ENCODE measurements around the gene OR8B8. TPM values are rescaled to one million over a fixed set of nuclear protein-coding genes. Genes with fewer than 3 reads are reported as not detected.

OR8B8 gene
- total RNA-seq, 1 experiment from 2014 or later = not detected

- RAD21 ChIA-PET (ENCODE audit: low non-redundant PET in 1 of 2, low total read pairs in 2 of 2, uncharacterized antibody in 2 of 2, unreplicated experiment in 2 of 2) = no interaction called here
- Histone ChIP-seq H3K4me2 (ENCODE audit: low read length) (no peak overlapping the region), H2AFZ (ENCODE audit: low read depth, low read length, poor library complexity, severe bottlenecking) (no peak overlapping the region), H3K36me3 (ENCODE audit: control insufficient read depth in 1 of 2, insufficient read depth in 2 of 2, low read length in 2 of 2) (no peaks in the 10 kb centered on the region), H3K4me3 (replicated peaks in 1 of 2; ENCODE audit: low read depth in 1 of 2, low read length in 2 of 2) (no peak overlapping the region), H3K9me2 (ENCODE audit: insufficient read depth) (no peaks in the 10 kb centered on the region), H3K27me3 (ENCODE audit: insufficient read depth, low read length) (peaks cover 41% of the 10 kb centered on the region), H3K9ac (ENCODE audit: low read length) (no peak overlapping the region), H3K9me3 (ENCODE audit: control insufficient read depth in 1 of 2, insufficient read depth in 1 of 2, low read depth in 1 of 2, low read length in 2 of 2) (no peaks in the 10 kb centered on the region), H3K4me1 (ENCODE audit: control insufficient read depth in 1 of 2, insufficient read depth in 2 of 2, low read length in 2 of 2) (no peaks in the 10 kb centered on the region), H3K27ac (ENCODE audit: low read depth, low read length) (no peak overlapping the region), H4K20me1 (ENCODE audit: insufficient read depth) (no peaks in the 10 kb centered on the region), H3K79me2 (ENCODE audit: insufficient read depth, low read length) (no peaks in the 10 kb centered on the region)
- BruUV-seq (replicated peaks) = no TSS peak
- CTCF ChIA-PET = no interaction called here
- DNase-seq (ENCODE audit: low read depth, low spot score) (no peak), ATAC-seq (peak; percentile 61)
- intact Hi-C loops (cut with micrococcal nuclease) = no loop called here
- POLR2A ChIA-PET = no interaction called here
- peak in 2 of 3 experiments; percentile 16 to 25; a peak in 1 of 6 replicates for TF ChIP-seq CTCF (IDR thresholded peaks at IDR 0.05 in 2 of 3, conservative IDR thresholded peaks at IDR 0.05 in 1 of 3; ENCODE audit: borderline replicate concordance in 1 of 3, insufficient read depth in 1 of 3, low read depth in 2 of 3, low read length in 2 of 3)
- no peak for TF ChIP-seq CBX3 (IDR thresholded peaks at IDR 0.05; ENCODE audit: low read depth)
Measured at GRCh38 chr11:124463990-124464389, 18.5 kb upstream of the OR8B8 start.

GRCh38 chr11:124463324-124463723, 17.8 kb upstream of the OR8B8 start:
- RAD21 ChIA-PET (ENCODE audit: low non-redundant PET in 1 of 2, low total read pairs in 2 of 2, uncharacterized antibody in 2 of 2, unreplicated experiment in 2 of 2) = no interaction called here

More at GRCh38 chr11:124463324-124463723, 17.8 kb upstream of the OR8B8 start:
- TF ChIP-seq ZBTB33 (IDR thresholded peaks at IDR 0.05; ENCODE audit: extremely low read depth, insufficient replicate concordance, low read length) (no peak), EZH2 (IDR thresholded peaks at IDR 0.05) (no peak), ATF3 (IDR thresholded peaks at IDR 0.05) (no peak), FOSL1 (IDR thresholded peaks at IDR 0.05; ENCODE audit: low read depth) (no peak), POLR2AphosphoS5 (IDR thresholded peaks at IDR 0.05; ENCODE audit: low read depth, low read length) (no peak), CEBPB (IDR thresholded peaks at IDR 0.05; ENCODE audit: low read depth) (no peak), POLR2A (IDR thresholded peaks at IDR 0.05; ENCODE audit: borderline replicate concordance, extremely low read depth, insufficient read depth, insufficient read length) (no peak), ZFX (IDR thresholded peaks at IDR 0.05) (no peak), EZH2phosphoT487 (IDR thresholded peaks at IDR 0.05; ENCODE audit: borderline replicate concordance) (no peak), RAD21 (IDR thresholded peaks at IDR 0.05; ENCODE audit: low read depth) (no peak), SRF (IDR thresholded peaks at IDR 0.05; ENCODE audit: low read depth) (no peak), EGR1 (IDR thresholded peaks at IDR 0.05; ENCODE audit: low read depth) (no peak), CTCF (IDR thresholded peaks at IDR 0.05 in 2 of 3, conservative IDR thresholded peaks at IDR 0.05 in 1 of 3; ENCODE audit: borderline replicate concordance in 1 of 3, insufficient read depth in 1 of 3, low read depth in 2 of 3, low read length in 2 of 3) (no peak)
- DNase-seq (ENCODE audit: low read depth, low spot score) (no peak), ATAC-seq (no peak)
- Histone ChIP-seq H3K4me3 (replicated peaks in 1 of 2; ENCODE audit: low read depth in 1 of 2, low read length in 2 of 2) (no peak overlapping the region), H3K27ac (ENCODE audit: low read depth, low read length) (no peak overlapping the region), H3K4me1 (ENCODE audit: control insufficient read depth in 1 of 2, insufficient read depth in 2 of 2, low read length in 2 of 2) (no peaks in the 10 kb centered on the region), H3K79me2 (ENCODE audit: insufficient read depth, low read length) (no peaks in the 10 kb centered on the region), H2AFZ (ENCODE audit: low read depth, low read length, poor library complexity, severe bottlenecking) (no peak overlapping the region), H3K9me2 (ENCODE audit: insufficient read depth) (no peaks in the 10 kb centered on the region), H3K4me2 (ENCODE audit: low read length) (no peak overlapping the region), H3K36me3 (ENCODE audit: control insufficient read depth in 1 of 2, insufficient read depth in 2 of 2, low read length in 2 of 2) (no peaks in the 10 kb centered on the region), H3K9me3 (ENCODE audit: control insufficient read depth in 1 of 2, insufficient read depth in 1 of 2, low read depth in 1 of 2, low read length in 2 of 2) (no peaks in the 10 kb centered on the region), H3K27me3 (ENCODE audit: insufficient read depth, low read length) (peaks cover 38% of the 10 kb centered on the region), H3K9ac (ENCODE audit: low read length) (no peak overlapping the region), H4K20me1 (ENCODE audit: insufficient read depth) (no peaks in the 10 kb centered on the region)
- CTCF ChIA-PET = no interaction called here
- intact Hi-C loops (cut with micrococcal nuclease) = no loop called here
- POLR2A ChIA-PET = no interaction called here
- BruUV-seq (replicated peaks) = no TSS peak

Measured in HCT116 (cell line).